SW 1271 (cell line): ENCODE data around the gene BANF1.

Experiments
- DNase-seq, 2 experiments: peaks; one replicate each; lab custom pipeline; 2025; lab: John Stamatoyannopoulos, UW

BANF1 gene

DNA sequence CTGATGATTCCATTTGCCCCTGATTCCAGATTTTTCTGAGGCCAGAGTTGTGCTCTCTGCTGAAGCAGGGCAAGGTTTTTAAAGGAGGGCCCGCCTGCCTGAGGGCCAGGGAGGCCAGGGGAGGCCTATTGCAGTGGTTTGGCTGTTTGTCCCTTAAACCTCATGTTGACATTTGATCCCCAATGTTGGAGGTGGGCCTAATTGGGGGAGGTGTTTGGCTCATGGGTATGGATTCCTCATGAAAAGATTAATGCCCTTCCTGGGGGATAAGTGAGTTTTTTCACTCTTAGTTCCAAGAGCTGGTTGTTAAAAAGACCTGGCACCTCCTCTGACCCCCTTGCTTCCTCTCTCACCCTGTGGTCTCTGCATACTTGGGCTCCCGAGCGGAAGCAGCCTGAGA is 37.5 kb downstream of the BANF1 start:
- no peak for DNase-seq

DNA sequence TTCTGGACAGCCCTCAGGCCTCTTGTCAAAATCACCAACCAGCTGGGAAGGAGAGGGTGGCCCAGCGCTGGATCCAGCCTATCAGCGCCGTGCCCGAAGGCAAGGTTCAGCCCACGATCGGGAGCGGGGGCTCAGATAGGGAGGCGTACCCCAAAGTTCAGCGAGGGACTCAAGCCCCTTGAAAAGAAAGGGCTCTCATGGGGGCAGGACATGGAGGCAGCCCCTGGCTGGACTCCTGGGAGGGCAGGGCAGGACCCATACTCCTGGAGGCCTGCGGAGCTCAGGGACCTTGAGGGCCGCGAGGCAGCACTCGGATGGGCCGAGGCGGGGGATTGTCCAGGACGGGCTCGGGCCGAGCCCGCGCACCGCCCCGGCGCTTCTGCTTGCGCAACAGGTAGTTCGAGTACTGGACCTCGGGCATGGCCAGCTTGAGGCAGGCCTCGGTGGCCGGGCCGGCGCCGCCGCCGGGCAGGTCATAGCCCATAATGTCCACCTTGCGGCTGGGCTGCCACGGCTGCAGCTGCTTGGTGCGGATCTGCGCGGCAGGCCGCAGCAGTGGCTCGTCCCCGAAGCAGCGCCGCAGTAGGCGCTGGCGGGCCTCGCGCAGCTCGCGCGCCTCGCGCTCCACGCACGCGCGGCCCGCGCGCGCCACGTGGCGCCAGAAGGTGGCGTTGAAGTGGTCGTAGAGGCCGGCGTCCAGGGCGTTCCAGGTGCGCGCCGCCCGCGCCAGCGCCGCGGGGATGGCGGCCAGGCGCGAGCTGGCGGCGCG is 40.1 kb downstream of the BANF1 start:
- no peak for DNase-seq

DNA sequence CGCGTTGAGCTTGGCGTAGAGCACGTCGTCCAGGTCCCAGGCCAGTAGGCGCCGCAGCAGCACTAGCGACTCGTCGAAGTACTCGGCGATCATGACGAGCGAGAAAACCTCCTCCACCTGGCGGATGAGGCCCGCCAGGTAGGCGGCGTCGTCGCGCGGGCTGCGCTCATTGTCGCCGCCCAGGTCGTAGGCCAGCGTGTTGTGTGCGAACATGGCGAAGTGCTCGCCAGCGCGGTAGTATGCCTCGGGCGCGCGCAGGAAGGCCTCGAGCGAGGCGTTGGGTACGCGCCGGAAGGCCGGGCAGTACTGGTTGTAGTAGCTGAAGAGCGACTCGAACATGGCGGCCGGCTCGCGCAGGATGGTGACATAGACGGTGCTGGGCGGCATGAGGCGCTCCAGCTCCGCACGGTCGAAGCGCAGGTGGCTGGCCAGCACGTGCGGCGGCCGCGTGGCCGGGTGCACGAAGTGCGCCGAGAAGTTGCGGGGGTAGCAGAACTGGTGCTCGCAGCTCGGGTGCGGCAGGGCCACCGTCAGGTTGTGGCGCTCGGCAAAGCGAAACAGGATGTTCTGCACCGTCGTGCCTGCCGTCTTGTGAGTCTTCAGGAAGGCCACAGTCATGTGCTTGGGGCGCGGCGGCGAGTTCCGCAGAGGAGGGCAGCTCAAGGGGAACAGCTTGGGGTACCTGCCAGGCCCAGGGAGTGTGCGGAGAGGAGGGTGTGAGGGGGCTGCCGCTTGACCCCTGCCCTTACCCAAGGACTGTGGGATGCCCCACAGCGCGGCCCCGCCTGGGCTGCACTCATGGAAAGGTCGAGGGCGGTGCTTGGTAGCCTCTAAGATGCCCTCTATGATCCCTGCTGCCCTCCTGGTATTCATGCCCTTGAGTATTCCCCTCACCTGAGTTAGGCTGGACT is 40.9 kb downstream of the BANF1 start:
- no peak for DNase-seq

DNA sequence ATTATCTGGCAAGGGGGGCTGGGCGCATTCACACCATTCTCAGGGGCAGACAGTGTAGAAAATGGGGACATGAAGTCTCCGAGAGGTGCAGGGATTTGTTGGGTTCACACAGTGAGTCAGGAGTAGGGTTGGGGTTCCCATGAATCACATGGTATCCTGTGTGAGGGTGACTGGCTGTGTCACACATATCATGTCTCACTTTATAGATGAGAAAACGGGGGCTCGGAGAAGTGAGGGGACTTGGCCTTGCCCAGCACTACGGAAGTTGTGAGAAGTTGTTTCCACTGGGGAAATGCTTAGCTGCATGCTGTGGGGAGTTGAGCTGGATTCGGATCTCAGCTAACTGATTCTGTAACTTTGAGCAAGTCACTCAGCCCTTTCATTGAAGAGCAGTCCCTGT is 42.5 kb downstream of the BANF1 start:
- no peak for DNase-seq

DNA sequence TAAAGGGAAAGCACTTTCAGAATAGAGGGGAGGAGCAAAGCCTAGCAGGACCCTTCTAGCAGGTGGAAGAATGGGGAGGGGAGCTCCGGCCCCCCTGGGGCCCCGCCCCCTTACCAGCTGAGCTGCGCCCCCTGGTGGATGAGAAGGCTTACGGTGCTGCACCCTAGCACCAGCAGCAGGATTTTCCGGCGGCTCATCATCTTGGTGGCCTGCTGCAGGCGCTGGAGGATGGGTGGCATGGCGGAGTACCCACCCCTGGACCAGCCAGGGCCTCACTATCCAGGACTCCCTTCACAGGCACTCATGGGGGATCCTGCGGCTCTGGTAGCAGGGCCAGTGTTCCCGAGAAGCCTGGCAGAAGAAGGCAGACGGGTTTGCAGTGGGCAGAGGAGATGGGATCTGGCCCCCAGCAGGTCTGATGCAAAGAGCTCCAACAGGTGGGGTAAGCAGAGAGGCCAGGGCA is 42.9 kb downstream of the BANF1 start:
- DNase-seq, result peak; percentile 31 to 77

DNA sequence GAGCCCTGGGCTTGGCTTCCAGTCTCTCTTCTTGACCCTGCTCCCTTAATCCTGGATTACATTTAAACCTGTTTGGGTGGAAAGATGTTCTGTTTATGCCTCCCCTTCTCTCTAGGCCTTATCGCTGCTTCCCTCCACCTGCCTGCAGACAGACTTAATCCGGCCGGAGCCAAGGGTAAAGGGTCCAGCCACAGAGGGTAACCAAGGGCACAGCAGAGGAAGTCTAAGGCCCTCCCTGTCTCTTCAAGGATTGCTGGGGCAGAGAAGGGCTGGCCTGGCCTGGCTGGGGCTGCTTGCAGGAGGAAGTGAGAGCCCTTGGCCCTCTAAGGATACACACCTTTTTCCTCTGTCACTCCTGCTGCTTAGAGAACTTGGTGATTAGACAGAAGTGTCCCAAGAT is 44.6 kb downstream of the BANF1 start:
- DNase-seq, result no peak

DNA sequence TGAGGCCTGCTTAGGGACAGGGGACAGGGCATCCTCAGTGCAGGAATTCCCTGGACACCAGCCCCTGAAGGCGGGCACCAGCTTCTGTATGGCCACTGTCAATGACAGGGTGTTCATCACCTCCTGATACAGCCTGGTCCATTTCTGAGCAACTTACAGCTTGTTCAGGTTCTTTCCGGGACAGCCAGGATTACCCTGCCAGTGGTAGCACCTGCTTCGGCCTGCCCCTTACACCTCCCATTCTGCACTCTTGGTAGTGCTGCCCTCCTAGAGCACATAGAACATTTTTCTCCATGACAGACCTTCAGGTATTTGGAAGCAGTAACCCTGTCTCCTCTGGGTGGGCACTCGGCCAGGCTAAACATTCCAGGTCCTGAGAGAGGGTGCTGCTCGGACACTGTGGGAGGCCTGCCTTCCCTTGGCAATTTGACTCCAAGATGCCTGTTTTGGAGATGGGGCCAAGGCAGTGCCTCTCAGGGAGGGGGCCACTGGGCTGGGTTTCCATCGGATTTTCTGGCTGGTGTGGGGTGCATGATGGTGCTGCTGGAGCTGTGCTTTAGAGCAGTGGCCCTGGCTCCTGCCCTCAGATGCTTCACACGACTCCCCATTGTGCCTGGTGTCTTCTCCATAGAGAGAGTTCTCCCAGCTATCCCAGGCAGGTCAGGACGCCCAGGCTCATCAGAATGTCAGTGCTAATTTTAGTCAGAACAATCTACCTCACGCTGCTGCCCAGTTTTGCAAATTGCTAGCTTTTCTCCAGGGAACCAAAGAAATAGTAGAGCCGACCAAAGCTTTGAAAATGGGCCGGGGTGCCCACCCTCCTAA is 45.5 kb downstream of the BANF1 start:
- no peak for DNase-seq

DNA sequence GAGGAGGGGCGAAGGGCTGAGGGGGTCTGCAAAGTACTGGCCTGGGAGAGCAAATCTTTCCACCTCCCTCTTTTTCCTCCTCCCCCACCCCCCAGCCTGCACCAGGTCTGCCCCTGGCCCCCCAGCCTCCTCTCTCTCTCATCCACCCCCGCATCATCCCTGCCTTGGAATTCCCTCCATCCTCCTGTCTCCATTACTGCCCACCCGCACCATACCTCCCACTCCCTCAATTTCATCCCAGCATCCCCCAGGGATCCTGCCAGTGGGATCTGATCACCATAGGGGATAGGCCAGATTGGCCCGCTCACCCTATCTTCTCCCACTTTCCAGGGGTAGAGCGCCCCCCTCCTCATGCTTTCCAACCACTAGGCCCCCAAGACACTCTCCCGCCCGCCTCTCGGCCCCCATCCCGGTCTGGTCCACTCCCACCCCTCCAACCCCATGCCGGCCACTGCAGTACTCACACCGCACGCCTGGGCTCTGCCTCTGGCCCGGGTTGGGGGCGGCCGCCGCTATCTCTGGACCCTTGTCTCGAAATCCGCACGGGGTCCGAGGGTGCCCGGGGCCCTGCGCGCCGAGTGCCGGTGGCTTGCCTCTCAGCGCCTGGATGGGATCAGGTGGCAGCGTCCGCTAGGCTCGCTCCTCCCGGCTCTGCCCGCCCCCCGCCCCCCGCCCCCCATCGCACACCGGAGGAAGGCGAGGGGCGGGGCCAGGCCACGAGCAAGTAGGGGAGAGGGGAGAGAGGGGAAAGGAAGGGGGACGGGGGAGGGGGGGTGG is 46.4 kb downstream of the BANF1 start, which contains the start of gene GAL3ST3:
GAL3ST3 (minus strand) TSS at position 615 of the 777 bp plus-strand sequence. CDS start 3,746 bp downstream, outside the sequence.
- DNase-seq, result no peak

DNA sequence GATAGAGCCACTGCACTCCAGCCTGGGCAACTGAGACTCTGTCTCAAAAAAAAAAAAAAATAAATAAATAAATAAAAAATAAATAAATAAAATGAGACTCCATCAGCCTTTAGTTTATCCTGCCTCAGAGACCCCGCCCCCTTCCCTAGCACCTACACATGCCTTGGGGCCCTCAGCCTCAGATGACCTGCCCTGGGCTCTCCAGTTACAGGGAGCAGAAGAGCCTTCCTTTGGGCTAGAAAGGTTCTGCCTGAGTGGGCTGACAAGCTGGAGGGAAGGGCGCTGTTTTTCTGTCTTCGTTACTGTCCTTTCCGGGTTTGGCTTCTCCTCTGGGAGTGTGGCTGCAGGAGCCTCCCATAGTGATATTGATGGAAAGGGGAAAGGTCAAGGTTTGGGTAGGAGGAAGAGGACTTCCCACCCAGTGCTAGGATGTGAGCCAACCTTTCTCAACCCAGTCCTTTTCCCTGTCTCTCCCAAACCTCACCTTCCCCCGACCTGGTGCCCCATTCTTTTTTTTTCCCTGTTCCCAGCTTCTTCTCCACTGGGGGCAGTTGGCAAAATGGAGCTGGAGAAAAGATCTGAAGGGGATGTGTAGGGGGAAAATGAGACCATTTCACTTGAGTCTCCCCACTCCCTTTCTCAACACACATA is 48.4 kb downstream of the BANF1 start:
- DNase-seq, result no peak

DNA sequence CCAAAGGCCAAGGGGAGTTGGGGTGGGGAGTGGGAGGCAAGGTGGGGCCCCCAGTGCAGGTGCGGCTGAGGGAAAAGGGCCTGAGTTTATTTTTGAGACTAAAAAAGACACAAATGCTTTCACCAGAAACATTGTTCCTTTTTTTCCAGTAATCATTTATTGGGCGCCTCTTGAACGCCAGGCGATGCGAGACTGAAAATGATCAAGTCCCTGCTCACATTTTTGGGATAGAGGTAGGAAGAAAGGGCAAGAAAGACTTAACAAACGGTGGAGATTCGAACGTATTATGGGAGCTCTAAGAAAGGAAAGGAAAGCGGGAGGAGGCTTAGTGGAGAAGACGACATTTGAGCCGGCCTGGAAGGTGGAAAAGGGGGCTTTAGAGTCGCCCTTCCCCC is 49.1 kb downstream of the BANF1 start:
- no peak for DNase-seq

DNA sequence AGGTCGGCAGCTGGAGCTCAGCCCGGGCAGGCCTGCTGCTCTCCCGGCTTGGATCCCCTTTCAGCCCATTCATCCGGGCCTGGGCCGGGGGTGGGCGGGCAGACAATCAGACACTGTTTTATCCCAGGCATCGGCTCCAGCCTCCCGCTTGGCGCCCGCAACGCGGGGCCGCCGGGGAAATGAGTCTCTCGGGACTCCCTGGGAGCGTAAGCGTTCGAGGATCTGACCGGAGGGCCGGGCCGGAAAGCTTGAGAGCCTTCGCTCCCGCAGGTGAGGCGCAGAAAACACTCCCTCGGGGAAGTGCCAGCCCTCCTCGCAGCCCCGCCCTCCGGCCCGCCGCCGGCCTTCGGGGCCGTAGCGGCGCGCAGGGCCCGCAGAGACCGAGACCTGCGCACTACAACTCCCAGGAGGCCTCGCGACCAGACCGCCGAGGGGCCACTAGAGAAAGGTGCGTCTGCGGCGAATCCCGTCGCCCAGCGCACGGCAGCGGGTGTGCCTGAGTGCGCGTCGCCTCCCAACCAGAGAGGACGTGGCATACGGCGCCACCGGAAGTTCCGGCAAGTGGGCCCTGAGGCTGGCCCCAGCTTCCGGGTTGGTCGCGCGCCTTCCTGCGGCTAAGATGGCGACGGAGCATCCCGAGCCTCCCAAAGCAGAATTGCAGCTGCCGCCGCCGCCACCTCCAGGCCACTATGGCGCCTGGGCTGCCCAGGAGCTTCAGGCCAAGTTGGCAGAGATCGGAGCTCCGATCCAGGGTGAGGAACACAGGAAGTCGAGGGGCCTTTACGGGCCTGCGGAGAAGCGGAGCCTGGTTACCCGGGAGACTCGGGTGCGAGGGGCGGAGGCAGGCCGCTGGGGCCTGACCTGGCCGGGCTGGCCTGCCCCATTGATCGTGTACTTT is 49.7 kb downstream of the BANF1 start, which contains the start of gene SF3B2:
SF3B2 (plus strand) TSS at position 599 of the 898 bp plus-strand sequence; CDS start at position 620, 21 bp downstream.
- peak; percentile 95 to 96 for DNase-seq

DNA sequence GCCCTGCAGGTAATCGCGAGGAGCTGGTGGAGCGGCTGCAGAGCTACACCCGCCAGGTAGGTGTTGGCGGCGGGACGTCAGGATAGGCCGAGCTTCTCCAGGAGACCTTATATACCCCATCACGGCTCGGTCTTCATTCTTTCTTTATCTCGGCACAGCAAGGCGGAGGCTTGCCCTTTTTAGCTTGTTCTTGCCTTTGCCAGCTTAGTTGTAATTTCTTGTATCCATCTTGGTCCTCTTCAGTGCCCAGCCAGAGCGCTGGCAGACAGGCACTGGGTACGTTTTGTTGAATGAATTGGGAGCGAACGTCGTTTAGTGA is 50.3 kb downstream of the BANF1 start:
- DNase-seq, result no peak
